Body of pancreas (tissue), 4 donors: Measurements from ENCODE around the gene PPP4R1.

Source experiments
- CTCF ChIP-seq, 7 experiments: fragments of 450-650 bp in 4 of 7; fragments of 200-600 bp in 3 of 7; sonication (generic) in 3 of 7; IDR thresholded peaks; one replicate each; pipeline ENCODE4 v1.5.1; 2016 to 2019; ENCODE audit warnings: antibody characterized with exemption in 7 of 7
- POLR2A ChIP-seq, 3 donors: fragments of 450-650 bp; IDR thresholded peaks; one replicate each; pipeline ENCODE4 v1.6.1; 2016; ENCODE audit warnings: antibody characterized with exemption in 3 of 3, mild to moderate bottlenecking in 2 of 3

- TF ChIP-seq CTCF (IDR thresholded peaks at IDR 0.05) (peak; percentile 34 to 77 (median 72)), POLR2A (IDR thresholded peaks at IDR 0.05) (no peak)
Measured at GRCh38 chr18:9612215-9612830, 2.0 kb downstream of the PPP4R1 start.
